Measurements from ENCODE around the gene RGS6.

DNA sequence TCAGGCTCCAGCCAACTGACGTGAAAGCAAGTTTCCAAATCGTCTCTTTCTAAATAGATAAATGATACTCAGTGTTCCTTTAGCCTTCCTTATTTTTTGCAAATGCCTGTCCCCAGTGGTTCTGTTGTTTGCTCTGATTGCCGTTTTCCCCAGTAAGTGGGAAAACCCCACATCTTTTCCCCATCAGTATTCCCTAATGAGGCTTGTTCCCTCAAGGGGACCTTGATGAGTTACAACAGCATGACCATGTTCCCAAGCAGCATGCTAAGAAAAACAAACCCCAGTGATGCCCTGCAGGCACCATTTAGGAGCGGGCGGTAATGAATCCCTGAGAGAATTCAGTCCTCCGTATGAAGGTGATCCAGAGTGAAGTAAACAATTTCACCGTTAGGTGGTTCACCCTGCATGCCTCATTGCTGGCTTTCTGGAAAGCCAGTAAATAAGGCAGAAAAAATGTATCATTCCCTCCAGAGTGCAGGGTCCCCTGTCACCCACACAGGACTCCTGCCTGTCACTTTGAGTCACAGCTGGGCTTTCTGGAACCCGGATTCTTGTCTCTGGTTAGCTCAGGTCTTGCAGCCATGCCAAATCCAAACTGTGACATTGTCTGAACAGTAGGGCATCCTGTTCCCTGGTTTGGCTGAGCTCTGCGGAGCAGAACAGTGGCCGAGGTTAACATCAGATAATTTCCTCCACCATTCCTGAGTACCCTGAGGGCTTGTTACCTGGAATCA lies 222.6 kb downstream of the RGS6 start:
- TF ChIP-seq, protein P1, sequence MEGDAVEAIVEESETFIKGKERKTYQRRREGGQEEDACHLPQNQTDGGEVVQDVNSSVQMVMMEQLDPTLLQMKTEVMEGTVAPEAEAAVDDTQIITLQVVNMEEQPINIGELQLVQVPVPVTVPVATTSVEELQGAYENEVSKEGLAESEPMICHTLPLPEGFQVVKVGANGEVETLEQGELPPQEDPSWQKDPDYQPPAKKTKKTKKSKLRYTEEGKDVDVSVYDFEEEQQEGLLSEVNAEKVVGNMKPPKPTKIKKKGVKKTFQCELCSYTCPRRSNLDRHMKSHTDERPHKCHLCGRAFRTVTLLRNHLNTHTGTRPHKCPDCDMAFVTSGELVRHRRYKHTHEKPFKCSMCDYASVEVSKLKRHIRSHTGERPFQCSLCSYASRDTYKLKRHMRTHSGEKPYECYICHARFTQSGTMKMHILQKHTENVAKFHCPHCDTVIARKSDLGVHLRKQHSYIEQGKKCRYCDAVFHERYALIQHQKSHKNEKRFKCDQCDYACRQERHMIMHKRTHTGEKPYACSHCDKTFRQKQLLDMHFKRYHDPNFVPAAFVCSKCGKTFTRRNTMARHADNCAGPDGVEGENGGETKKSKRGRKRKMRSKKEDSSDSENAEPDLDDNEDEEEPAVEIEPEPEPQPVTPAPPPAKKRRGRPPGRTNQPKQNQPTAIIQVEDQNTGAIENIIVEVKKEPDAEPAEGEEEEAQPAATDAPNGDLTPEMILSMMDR (IDR thresholded peaks at IDR 0.05) = no peak
- no peak for TF ChIP-seq EP300 (IDR thresholded peaks at IDR 0.05)
